ENCODE results near the gene CLSTN1. TPM values are rescaled to one million over a fixed set of nuclear protein-coding genes. Genes with fewer than 3 reads are reported as not detected.

Gene CLSTN1
- total RNA-seq, 3 donors from 2014 or later, result 166 to 275 (median 224) TPM

- Histone ChIP-seq H3K4me3 (no peak overlapping the region), H3K9me3 (no peaks in the 10 kb centered on the region), H3K4me1 (ENCODE audit: low read depth) (no peaks in the 10 kb centered on the region), H3K36me3 (ENCODE audit: low read depth) (no peaks in the 10 kb centered on the region)
- peak; percentile 65 for TF ChIP-seq CTCF (IDR thresholded peaks at IDR 0.05)
- intact Hi-C loops (cut with DNase I, micrococcal nuclease), result loop anchor here (2.0 to 10.0 kb wide), 2 partner anchors 80 to 82 kb away; no protein-coding TSS in a partner anchor
- ATAC-seq, result peak; percentile 84
- DNase-seq, result peak in 2 of 3 donors; percentile 49 to 83
Measured at GRCh38 chr1:9784508-9785133, 39.1 kb downstream of the CLSTN1 start.

GRCh38 chr1:9782897-9783296 lies 40.9 kb downstream of the CLSTN1 start:
- Histone ChIP-seq H3K4me1 (ENCODE audit: low read depth) (no peaks in the 10 kb centered on the region), H3K9me3 (no peaks in the 10 kb centered on the region), H3K4me3 (no peak overlapping the region), H3K36me3 (ENCODE audit: low read depth) (no peaks in the 10 kb centered on the region)
- ATAC-seq (no peak), DNase-seq (no peak)
- intact Hi-C loops (cut with DNase I, micrococcal nuclease), result loop anchor here in 1 of 2 donors (10.0 kb wide), 1 partner anchor 82 kb away; no protein-coding TSS in a partner anchor
- no peak for TF ChIP-seq CTCF (IDR thresholded peaks at IDR 0.05)

- no peak for ATAC-seq
- no peak for TF ChIP-seq CTCF (IDR thresholded peaks at IDR 0.05)
Measured at GRCh38 chr1:9782116-9782751, 41.5 kb downstream of the CLSTN1 start.

GRCh38 chr1:9780554-9781110 lies 43.1 kb downstream of the CLSTN1 start:
- TF ChIP-seq CTCF (IDR thresholded peaks at IDR 0.05), result no peak
- Histone ChIP-seq H3K9me3 (no peaks in the 10 kb centered on the region), H3K36me3 (ENCODE audit: low read depth) (no peaks in the 10 kb centered on the region), H3K4me1 (ENCODE audit: low read depth) (no peaks in the 10 kb centered on the region), H3K4me3 (no peak overlapping the region)
- ATAC-seq, result no peak
- DNase-seq, result no peak
- intact Hi-C loops (cut with DNase I, micrococcal nuclease), result loop anchor here in 1 of 2 donors (10.0 kb wide), 1 partner anchor 84 kb away; no protein-coding TSS in a partner anchor

More at GRCh38 chr1:9782116-9782751, 41.5 kb downstream of the CLSTN1 start:
- no peaks in the 10 kb centered on the region for H3K9me3 ChIP-seq
- intact Hi-C loops (cut with DNase I, micrococcal nuclease), result loop anchor here in 1 of 2 donors (10.0 kb wide), 1 partner anchor 83 kb away; no protein-coding TSS in a partner anchor
- H3K4me3 ChIP-seq, result no peak overlapping the region
- no peaks in the 10 kb centered on the region for H3K36me3 ChIP-seq (ENCODE audit: low read depth)
- H3K4me1 ChIP-seq (ENCODE audit: low read depth), result no peaks in the 10 kb centered on the region
- DNase-seq, result no peak

- Histone ChIP-seq H3K9me3 (no peaks in the 10 kb centered on the region), H3K36me3 (ENCODE audit: low read depth) (no peaks in the 10 kb centered on the region), H3K4me1 (ENCODE audit: low read depth) (no peaks in the 10 kb centered on the region), H3K4me3 (no peak overlapping the region)
- TF ChIP-seq CTCF (IDR thresholded peaks at IDR 0.05), result no peak
- DNase-seq (no peak), ATAC-seq (no peak)
- intact Hi-C loops (cut with DNase I, micrococcal nuclease), result no loop called here
Measured at GRCh38 chr1:9778905-9779304, 44.9 kb downstream of the CLSTN1 start.
